HEK293T (cell line): ENCODE data around the gene CCDC97.

Source experiments
- BHLHE40 ChIP-seq: fragments of 450-650 bp; IDR thresholded peaks from 2 replicates; pipeline ENCODE4 v1.6.1; 2016; ENCODE audit warnings: mild to moderate bottlenecking, moderate library complexity, borderline replicate concordance
- ELF4 ChIP-seq: fragments of 450-650 bp; IDR thresholded peaks from 2 replicates; pipeline ENCODE4 v1.6.1; 2017; ENCODE audit warnings: antibody characterized with exemption
- FOXA1 ChIP-seq: fragments of 450-650 bp; IDR thresholded peaks from 2 replicates; pipeline ENCODE4 v1.6.1; 2016; ENCODE audit warnings: mild to moderate bottlenecking
- FOXK2 ChIP-seq: fragments of 450-650 bp; IDR thresholded peaks from 2 replicates; pipeline ENCODE4 v1.6.1; 2016; ENCODE audit warnings: mild to moderate bottlenecking
- FOXM1 ChIP-seq: fragments of 450-650 bp; IDR thresholded peaks from 2 replicates; pipeline ENCODE4 v1.6.1; 2017; ENCODE audit warnings: mild to moderate bottlenecking, borderline replicate concordance
- HDGF ChIP-seq: fragments of 450-650 bp; IDR thresholded peaks from 2 replicates; pipeline ENCODE4 v1.6.1; 2017; ENCODE audit warnings: antibody characterized with exemption, borderline replicate concordance
- L3MBTL2 ChIP-seq: fragments of 450-650 bp; conservative IDR thresholded peaks from 2 replicates; pipeline ENCODE4 v1.6.1; 2016; ENCODE audit warnings: mild to moderate bottlenecking
- LEF1 ChIP-seq: fragments of 450-650 bp; IDR thresholded peaks from 2 replicates; pipeline ENCODE4 v1.6.1; 2017; ENCODE audit warnings: mild to moderate bottlenecking, borderline replicate concordance
- NFRKB ChIP-seq: fragments of 450-650 bp; IDR thresholded peaks from 2 replicates; pipeline ENCODE4 v1.6.1; 2016; ENCODE audit warnings: mild to moderate bottlenecking, moderate library complexity
- SP1 ChIP-seq: fragments of 450-650 bp; IDR thresholded peaks from 2 replicates; pipeline ENCODE4 v1.6.1; 2017
- SUZ12 ChIP-seq: fragments of 450-650 bp; IDR thresholded peaks from 2 replicates; pipeline ENCODE4 v1.6.1; 2016; ENCODE audit warnings: mild to moderate bottlenecking
- ZNF384 ChIP-seq: fragments of 450-650 bp; IDR thresholded peaks from 2 replicates; pipeline ENCODE4 v1.6.1; 2016

GRCh38 chr19:41362143-41362847 lies 52.3 kb downstream of the CCDC97 start:
- TF ChIP-seq LEF1 (no peak), HDGF (no peak), FOXK2 (no peak), ZNF384 (no peak), NFRKB (no peak), ELF4 (no peak), SP1 (no peak), BHLHE40 (no peak), FOXM1 (no peak), SUZ12 (no peak), L3MBTL2 (no peak), FOXA1 (no peak)
